HG03280 (cell line): Measurements from ENCODE around the gene RBPJ.

Experiments
- ATAC-seq: cut with Tn5 transposase; IDR thresholded peaks from one replicate; pipeline ENCODE4 v1.9.1; 2021; ENCODE audit warnings: mild to moderate bottlenecking, moderate library complexity; ENCODE audit not compliant: unreplicated experiment

The RBPJ gene

GRCh38 chr4:26482508-26483462 is 162.0 kb downstream of the RBPJ start:
- no peak for ATAC-seq

- ATAC-seq, result no peak
Measured at GRCh38 chr4:26484032-26484515, 163.3 kb downstream of the RBPJ start.

GRCh38 chr4:26484516-26484915 is 163.7 kb downstream of the RBPJ start:
- no peak for ATAC-seq
